IPS DF 6.9 (cell line): Measurements from ENCODE around the gene RIT1.

Experiments used
- DNase-seq: peaks from one replicate; pipeline ENCODE4 v3.0.0-alpha.2; 2013; ENCODE audit warnings: low read depth, low spot score
- H3K27ac ChIP-seq: one replicate; pipeline ENCODE4 v1.5.1; 2013; ENCODE audit warnings: low read length, control low read depth
- H3K27me3 ChIP-seq: 2 replicates; pipeline ENCODE4 v1.6.1; 2013; ENCODE audit warnings: mild to moderate bottlenecking, low read length; ENCODE audit not compliant: control insufficient read depth, insufficient read depth
- H3K36me3 ChIP-seq: 2 replicates; pipeline ENCODE4 v1.6.1; 2013; ENCODE audit warnings: low read length; ENCODE audit not compliant: control insufficient read depth, insufficient read depth
- H3K4me1 ChIP-seq: 2 replicates; pipeline ENCODE4 v1.6.1; 2013; ENCODE audit warnings: low read length; ENCODE audit not compliant: control insufficient read depth, insufficient read depth
- H3K4me3 ChIP-seq: 2 replicates; pipeline ENCODE4 v1.5.1; 2013; ENCODE audit warnings: mild to moderate bottlenecking, low read length
- H3K9me3 ChIP-seq: 2 replicates; pipeline ENCODE4 v1.6.1; 2013; ENCODE audit warnings: low read length, inconsistent platforms; ENCODE audit not compliant: control insufficient read depth, insufficient read depth
- WGBS: extraction: QIAGEN DNeasy Blood & Tissue Kit; methylation state at CpG from one replicate; pipeline ENCODE4 v1.1.7; 2013; ENCODE audit warnings: mixed read lengths, missing lambda C conversion rate; ENCODE audit not compliant: insufficient read length, insufficient coverage; 5-methylcytosine and 5-hydroxymethylcytosine counted together

Gene RIT1

DNA sequence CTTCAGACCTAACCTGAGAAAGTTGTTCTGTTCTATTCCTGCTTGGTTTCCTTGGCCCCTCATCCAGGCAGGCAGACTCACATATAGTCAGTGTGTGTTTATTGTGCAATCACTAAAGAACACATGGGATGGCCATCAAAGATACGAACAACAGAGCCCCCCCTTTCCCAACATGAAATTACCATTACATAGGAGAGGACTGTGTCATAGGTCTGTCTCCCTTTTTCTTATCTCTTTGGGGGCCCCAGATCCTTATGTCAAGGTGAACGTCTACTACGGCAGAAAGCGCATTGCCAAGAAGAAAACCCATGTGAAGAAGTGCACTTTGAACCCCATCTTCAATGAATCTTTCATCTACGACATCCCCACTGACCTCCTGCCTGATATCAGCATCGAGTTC, 30.2 kb downstream of the RIT1 start:
- Histone ChIP-seq H3K36me3 (no peaks in the 10 kb centered on the region), H3K4me1 (no peaks in the 10 kb centered on the region), H3K4me3 (no peak overlapping the region), H3K27ac (no peak overlapping the region), H3K27me3 (no peaks in the 10 kb centered on the region), H3K9me3 (no peaks in the 10 kb centered on the region)
- DNase-seq = no peak
- WGBS = no CpG with 5 or more reads among the region's 6 CpGs

- Histone ChIP-seq H3K27ac (no peak overlapping the region), H3K4me1 (no peaks in the 10 kb centered on the region), H3K36me3 (no peaks in the 10 kb centered on the region), H3K9me3 (no peaks in the 10 kb centered on the region), H3K27me3 (no peaks in the 10 kb centered on the region), H3K4me3 (no peak overlapping the region)
- no CpG with 5 or more reads among the region's 2 CpGs for WGBS
- no peak for DNase-seq
These were observed 30.9 kb downstream of the RIT1 start for GRCh38 chr1:155880251-155880650.

- H3K4me1 ChIP-seq = no peaks in the 10 kb centered on the region
- H3K27ac ChIP-seq = no peak overlapping the region
- H3K36me3 ChIP-seq = no peaks in the 10 kb centered on the region
- H3K9me3 ChIP-seq = no peaks in the 10 kb centered on the region
- WGBS = no CpG with 5 or more reads among the region's 2 CpGs
- no peak overlapping the region for H3K4me3 ChIP-seq
- no peaks in the 10 kb centered on the region for H3K27me3 ChIP-seq
- DNase-seq = no peak
These were observed 33.2 kb downstream of the RIT1 start for GRCh38 chr1:155877945-155878344.

DNA sequence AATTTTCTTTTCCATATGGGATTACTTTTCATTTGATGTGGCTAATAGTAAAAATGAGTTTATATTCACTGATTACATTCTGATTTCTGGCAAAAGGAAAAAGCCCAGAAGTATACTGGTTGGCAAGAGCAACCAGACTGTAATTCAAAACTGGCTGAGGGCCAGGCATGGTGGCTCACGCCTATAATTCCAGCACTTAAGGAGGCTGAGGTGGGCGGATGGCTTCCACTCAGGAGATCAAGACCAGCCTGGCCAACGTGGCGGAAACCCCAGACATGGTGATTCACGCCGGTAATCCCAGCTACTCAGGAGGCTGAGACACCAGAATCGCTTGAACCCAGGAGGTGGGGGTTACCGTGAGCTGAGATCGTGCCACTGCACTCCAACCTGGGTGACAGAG, 37.3 kb downstream of the RIT1 start:
- Histone ChIP-seq H3K4me3 (no peak overlapping the region), H3K4me1 (no peaks in the 10 kb centered on the region), H3K27ac (no peak overlapping the region), H3K36me3 (no peaks in the 10 kb centered on the region), H3K27me3 (no peaks in the 10 kb centered on the region), H3K9me3 (no peaks in the 10 kb centered on the region)
- no CpG with 5 or more reads among the region's 9 CpGs for WGBS
- DNase-seq = no peak

DNA sequence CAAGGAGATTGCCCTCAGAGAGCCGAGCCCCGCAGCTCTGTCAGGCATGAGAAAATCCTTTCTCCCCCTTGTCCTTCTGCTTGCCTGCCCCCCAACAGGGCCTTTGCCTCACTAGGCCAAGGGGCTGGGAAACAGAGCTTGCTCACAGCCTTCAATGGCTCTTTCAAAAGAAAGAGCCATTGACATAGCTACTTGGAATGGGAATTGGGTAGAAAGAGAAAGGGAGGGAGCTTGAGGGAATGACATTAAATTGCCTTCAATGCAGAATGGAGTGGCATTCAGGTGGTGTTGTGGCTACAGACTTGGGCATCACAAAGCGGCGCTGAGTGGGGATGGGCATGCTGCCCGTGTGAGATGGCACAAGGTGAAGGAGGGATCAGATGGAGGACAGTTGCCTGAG, 38.6 kb downstream of the RIT1 start:
- Histone ChIP-seq H3K9me3 (no peaks in the 10 kb centered on the region), H3K4me3 (no peak overlapping the region), H3K4me1 (no peaks in the 10 kb centered on the region), H3K27ac (no peak overlapping the region), H3K36me3 (no peaks in the 10 kb centered on the region), H3K27me3 (no peaks in the 10 kb centered on the region)
- DNase-seq = no peak
- no CpG with 5 or more reads among the region's 5 CpGs for WGBS

GRCh38 chr1:155871390-155871789, 39.8 kb downstream of the RIT1 start:
- H3K4me3 ChIP-seq = no peak overlapping the region
- no CpG with 5 or more reads among the region's 1 CpG for WGBS
- no peaks in the 10 kb centered on the region for H3K4me1 ChIP-seq
- no peaks in the 10 kb centered on the region for H3K9me3 ChIP-seq
- DNase-seq = no peak
- no peaks in the 10 kb centered on the region for H3K27me3 ChIP-seq
- no peak overlapping the region for H3K27ac ChIP-seq
- H3K36me3 ChIP-seq = no peaks in the 10 kb centered on the region

GRCh38 chr1:155867766-155868165, 43.4 kb downstream of the RIT1 start:
- no peak overlapping the region for H3K27ac ChIP-seq
- H3K36me3 ChIP-seq = no peaks in the 10 kb centered on the region
- H3K4me3 ChIP-seq = no peak overlapping the region
- no CpG with 5 or more reads among the region's 8 CpGs for WGBS
- no peaks in the 10 kb centered on the region for H3K9me3 ChIP-seq
- no peak for DNase-seq
- H3K27me3 ChIP-seq = no peaks in the 10 kb centered on the region
- no peaks in the 10 kb centered on the region for H3K4me1 ChIP-seq

DNA sequence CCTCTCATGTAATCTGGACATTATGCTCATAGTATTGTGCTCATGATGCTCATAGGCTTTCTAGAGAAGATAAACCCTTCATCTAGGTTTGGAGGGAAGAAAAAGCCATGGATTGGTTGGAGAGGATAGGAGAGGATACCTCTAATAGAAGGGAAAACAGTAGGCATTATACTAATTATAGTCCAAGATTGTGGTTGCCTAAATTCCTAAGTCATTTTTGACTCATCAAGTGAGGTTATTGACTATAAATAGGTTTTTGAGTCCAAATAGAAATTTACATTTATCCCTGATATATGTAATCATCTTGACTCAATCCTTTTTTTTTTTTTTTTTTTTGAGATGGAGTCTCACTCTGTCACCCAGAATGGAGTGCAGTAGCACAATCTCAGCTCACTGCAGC, 46.8 kb downstream of the RIT1 start:
- Histone ChIP-seq H3K27ac (no peak overlapping the region), H3K4me1 (no peaks in the 10 kb centered on the region), H3K27me3 (no peaks in the 10 kb centered on the region), H3K4me3 (no peak overlapping the region), H3K9me3 (no peaks in the 10 kb centered on the region), H3K36me3 (no peaks in the 10 kb centered on the region)
- DNase-seq = no peak

DNA sequence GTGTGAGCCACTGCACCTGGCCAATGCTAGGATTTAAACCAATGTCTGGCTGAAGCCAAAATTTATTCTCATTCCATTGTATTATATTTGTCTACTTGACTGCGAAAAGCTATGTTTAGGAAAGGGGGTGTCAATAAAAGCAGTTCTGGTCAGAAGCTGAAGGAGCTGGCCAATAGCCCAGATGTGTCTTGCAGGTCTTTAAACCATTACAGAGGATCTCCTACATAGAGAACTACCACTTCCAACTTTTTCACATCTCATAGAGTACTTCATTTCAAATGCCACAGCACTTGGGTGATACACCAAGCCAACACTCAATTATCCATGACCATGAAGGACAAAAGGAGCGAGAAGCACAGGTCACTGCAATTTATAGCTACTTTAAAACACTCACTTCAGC, 49.3 kb downstream of the RIT1 start:
- H3K27ac ChIP-seq = no peak overlapping the region
- WGBS = no CpG with 5 or more reads among the region's 2 CpGs
- no peaks in the 10 kb centered on the region for H3K4me1 ChIP-seq
- no peak overlapping the region for H3K4me3 ChIP-seq
- H3K27me3 ChIP-seq = no peaks in the 10 kb centered on the region
- no peaks in the 10 kb centered on the region for H3K9me3 ChIP-seq
- H3K36me3 ChIP-seq = no peaks in the 10 kb centered on the region
- no peak for DNase-seq

- H3K9me3 ChIP-seq = no peaks in the 10 kb centered on the region
- H3K4me3 ChIP-seq = no peak overlapping the region
- WGBS = no CpG with 5 or more reads among the region's 2 CpGs
- H3K27ac ChIP-seq = no peak overlapping the region
- H3K27me3 ChIP-seq = no peaks in the 10 kb centered on the region
- no peaks in the 10 kb centered on the region for H3K36me3 ChIP-seq
- no peak for DNase-seq
- no peaks in the 10 kb centered on the region for H3K4me1 ChIP-seq
These were observed 50.1 kb downstream of the RIT1 start for GRCh38 chr1:155860970-155861510.
